GM19239 (cell line): ENCODE measurements around the gene DENND10.
"Not testable (repeated sequence)": the region's sequence is repeated elsewhere in the genome, so short reads cannot be mapped to it uniquely, and the experiment has no call there.

Source experiments
- DNase-seq: peaks from one replicate; pipeline ENCODE4 v3.0.0; 2011; ENCODE audit warnings: low spot score; ENCODE audit not compliant: insufficient read length
- FAIRE-seq: peaks from 2 replicates; lab custom pipeline; 2011; peaks lifted over from hg19 to GRCh38; lab: Jason Lieb, UNC

DENND10 gene

DNA sequence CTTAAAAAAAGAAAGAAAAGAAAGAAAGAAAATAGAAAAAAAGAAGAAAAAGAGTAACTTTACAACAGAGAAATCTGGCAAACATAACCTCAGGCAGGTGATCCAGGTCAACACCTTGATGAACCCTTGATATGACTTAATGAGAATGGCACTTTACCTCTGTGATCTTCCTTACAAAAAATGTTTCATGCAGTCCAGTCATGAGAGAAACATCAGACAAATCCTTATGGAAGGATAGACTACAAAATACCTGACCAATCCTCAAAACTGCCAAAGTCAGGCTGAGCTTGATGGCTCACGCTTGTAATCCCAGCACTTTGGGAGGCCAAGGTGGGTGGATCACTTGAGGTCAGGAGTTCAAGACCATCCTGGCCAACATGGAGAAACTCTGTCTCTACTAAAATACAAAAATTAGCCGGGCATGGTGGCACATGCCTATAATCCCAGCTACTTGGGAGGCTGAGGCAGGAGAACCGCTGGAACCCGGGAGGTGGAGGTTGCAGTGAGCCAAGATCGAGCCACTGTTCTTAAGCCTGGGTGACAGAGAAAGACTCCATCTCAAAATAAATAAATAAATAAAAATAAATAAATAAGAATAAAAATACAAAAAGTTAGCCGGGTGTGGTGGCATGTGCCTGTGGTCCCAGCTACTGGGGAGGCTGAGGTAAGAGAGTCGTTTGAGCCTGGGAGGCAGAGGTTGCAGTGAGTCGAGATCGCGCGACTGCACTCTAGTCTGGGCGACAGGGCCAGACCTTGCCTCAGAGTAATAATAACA is 7.1 kb upstream of the DENND10 start:
- DNase-seq, FAIRE-seq: not testable (repeated sequence)

DNA sequence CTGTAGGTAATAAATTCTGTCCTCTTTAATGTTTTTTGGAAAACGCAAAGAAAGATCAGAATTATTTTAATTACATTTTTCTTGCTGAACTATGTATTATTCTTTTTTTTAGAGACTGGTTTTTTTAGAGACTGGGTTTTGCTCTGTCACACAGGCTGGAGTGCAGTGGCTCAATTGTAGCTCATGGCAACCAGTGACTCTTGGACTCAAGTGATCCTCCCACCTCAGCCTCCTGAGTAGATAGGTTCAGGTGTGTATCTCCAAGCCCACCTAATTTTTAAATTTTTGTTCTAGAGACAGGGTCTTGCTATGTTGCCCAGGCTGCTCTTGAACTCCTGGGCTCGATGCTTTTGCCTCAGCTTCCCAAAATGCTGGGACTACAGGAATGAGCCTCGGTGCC is 5.3 kb upstream of the DENND10 start:
- no peak for FAIRE-seq

DNA sequence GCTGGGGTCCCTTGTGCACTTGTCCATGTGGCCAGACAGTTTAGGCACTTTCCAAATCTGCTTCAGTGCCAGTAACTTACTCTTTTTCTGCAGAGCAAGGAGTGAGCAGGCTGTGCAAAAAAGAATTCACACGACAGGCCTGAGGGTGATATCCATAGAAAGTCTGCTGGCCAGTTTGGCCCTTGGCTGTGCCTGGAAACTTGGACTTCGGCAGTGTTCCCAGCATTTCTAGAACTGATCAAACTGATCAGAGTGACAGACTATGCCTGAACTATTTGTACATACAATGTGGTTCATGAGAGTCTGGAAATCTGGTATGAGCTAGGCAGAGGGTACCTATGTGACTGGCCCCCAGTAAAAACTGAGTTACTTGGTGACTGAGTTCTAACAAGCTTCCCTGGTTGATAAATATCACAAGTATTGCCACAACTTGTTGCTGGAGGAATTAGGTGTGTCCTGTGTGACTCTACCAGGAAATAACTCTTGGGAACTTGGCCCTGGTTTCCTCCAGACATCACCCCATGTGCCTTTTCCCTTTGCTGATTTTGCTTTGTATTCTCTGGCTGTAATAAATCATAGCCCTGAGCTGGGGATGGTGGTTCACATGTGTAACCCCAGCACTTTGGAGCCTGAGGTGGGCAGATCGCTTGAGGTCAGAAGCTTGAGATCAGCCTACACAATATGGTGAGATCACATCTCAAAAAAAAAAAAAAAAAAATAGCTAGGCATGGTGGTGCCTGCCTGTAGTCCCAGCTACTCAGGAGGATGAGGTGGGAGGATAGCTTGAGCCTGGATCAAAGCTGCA is 3.3 kb upstream of the DENND10 start:
- FAIRE-seq: no peak
- DNase-seq: no peak

More for the DNA sequence above, 5.3 kb upstream of the DENND10 start:
- no peak for DNase-seq

DNA sequence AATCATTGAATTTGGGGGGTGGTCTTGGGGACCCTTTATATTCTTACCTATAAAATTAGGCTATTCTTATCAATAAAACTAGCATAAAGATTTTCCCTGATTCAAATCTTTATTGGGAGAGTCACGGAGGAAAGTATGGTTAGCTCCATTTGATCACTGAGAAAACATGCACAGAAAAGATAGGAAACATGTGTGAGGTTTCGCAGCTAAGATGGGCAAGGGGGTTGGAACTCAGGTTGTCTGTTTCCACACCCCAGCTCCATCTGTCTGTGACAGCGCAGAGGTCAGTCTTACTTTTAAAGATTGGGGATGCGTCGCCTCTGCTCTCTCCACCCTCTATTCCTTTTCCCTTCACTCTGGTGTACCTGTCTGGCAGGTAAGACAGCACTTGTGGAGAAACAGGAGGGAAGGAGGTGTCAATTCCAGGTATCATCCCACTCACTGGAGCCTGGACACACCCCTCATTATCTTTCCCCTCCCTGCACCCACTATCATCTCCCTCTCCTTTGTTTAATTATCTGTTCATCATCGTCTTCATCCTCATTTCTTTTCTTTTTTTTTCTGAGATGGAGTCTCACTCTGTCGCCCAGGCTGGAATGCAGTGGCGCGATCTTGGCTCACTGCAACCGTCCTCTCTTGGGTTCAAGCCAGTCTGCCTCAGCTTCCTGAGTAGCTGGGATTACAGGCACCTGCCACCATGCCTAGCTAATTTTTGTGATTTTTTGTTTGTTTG is 2.4 kb upstream of the DENND10 start:
- DNase-seq (no peak), FAIRE-seq (no peak)

DNA sequence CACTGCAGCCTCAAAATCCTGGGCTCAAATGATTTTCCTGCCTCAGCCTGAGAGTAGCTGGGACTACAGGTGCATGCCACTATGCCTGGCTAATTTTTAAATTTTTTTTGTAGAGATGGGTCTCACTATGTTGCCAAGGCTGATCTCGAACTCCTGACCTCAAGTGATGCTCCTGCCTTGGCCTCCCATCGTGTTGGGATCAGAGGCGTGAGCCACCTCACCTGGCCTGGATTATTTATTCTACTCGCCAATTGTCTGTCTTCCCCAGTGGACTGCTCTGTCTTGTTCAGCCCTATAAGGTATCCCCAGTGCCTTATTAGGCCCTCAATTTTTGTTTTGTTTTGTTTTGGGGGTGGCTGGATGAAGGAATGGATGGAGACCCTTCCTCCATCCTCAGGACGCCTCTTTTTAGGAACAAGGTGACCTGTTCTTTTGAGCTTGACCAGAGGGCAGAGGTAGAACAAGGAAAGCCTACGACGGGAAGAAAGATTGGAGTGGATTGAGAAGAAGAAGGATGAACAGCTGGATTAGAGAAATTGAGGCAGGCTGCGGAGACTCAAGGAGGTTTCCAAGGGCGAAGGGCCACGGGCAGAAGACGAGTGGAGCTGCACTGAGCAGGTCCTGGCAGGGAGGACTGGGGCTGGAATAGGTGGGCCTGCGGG is 541 bp upstream of the DENND10 start:
- FAIRE-seq (no peak), DNase-seq (no peak)

DNA sequence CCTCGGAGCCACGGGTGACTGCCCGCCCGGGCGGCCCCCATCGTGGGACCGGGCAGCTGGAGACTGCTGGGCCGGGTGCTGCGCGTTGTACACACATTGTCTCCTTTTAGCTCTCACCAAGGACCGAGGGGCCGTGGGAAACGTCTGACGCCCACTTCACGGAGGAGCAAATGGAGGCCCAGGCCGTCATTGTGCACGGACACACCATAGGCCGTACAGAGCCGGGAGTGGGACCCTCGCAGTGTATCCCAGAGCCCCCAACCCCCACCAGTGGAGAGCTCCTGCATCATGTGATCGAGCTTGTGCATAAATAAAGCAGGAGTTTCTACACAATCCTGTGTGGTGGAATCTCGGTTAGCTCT is 722 bp downstream of the DENND10 start:
- DNase-seq: no peak
- no peak for FAIRE-seq

DNA sequence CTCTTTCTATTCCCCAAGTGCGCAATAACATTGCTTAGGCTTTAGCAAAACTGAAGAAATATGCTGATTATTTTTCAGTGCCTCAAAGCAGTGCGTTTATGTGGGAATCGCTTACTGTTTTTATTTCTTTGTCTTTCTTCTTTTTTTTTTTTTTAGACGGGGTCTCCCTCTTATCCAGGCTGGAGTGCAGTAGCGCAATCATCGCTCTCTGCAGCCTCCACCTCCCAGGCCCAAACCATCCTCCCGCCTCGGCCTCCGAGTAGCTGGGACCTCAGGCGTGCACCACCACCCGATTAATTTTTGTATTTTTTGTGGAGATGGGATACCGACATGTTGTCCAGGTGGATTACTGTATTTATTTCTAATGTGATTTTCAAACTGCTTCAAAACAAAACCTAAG is 1.2 kb downstream of the DENND10 start:
- no peak for FAIRE-seq
- no peak for DNase-seq

DNA sequence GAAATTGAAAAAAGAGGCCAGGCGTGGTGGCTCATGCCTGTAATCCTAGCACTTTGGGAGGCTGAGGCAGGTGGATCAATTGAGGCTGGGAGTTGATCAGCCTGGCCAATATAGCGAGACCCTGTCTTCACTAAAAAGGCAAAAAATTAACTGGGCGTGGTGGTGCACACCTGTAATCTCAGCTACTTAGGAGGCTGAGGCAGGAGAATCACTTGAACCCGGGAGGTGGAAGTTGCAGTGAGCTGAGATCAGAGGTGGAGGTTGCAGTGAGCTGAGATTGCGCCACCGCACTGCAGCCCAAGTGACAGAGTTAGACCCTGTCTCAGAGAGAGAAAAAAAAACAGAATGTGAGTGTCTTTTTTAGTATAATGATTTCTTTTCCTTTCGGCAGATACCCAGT is 2.0 kb downstream of the DENND10 start:
- DNase-seq, FAIRE-seq: not testable (repeated sequence)

DNA sequence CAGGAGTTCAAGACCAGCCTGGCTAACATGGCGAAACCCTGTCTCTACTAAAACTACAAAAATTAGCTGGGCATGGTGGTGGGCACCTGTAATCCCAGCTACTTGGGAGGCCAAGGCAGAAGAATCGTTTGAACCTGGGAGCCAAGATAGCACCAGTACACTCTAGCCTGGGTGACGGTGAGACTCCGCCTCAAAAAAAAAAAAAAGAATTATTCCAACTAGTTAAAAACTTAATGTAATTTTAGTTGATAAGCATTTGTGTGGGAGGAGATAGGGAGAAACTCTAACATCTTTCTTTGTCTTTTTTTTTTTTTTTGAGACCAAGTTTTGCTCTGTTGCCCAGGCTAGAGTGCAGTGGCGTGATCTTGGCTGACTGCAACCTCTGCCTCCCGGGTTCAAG is 3.2 kb downstream of the DENND10 start:
- DNase-seq, FAIRE-seq: not testable (repeated sequence)

DNA sequence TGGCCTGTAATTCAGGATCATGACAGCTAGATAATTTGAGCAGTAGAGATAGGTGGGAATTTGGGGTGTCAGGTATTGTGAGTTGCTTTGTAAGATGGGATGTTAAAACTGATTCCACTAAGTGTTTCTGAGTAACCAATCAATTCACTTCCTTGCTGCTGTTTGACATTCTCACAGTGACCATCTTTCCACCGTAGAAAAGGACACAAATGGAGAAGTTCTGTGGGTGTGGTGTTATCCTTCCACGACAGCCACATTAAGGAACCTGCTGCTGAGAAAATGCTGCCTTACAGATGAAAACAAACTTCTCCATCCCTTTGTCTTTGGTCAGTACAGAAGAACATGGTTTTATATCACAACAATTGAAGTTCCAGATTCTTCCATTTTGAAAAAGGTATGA is 3.9 kb downstream of the DENND10 start:
- not testable (repeated sequence) for DNase-seq, FAIRE-seq

DNA sequence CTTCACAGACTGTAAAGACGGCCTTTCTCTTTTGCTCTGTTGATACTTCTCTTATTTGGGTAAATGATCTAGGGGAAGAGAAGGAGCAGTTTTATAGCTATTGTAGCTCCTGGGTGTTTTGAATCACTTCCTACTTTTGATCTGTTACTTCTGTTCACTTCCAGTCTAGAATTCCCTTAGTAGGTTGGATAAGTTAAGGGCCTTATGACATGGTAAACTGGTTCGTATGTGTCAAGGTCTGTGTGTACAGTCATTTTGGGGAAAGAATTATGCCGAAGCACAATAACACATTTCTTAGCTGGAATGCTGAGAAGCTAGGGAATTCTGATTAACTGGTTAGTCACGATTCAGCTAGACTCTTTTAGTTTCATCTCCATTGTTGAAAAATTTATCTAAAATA is 8.1 kb downstream of the DENND10 start:
- no peak for FAIRE-seq
- DNase-seq: no peak

DNA sequence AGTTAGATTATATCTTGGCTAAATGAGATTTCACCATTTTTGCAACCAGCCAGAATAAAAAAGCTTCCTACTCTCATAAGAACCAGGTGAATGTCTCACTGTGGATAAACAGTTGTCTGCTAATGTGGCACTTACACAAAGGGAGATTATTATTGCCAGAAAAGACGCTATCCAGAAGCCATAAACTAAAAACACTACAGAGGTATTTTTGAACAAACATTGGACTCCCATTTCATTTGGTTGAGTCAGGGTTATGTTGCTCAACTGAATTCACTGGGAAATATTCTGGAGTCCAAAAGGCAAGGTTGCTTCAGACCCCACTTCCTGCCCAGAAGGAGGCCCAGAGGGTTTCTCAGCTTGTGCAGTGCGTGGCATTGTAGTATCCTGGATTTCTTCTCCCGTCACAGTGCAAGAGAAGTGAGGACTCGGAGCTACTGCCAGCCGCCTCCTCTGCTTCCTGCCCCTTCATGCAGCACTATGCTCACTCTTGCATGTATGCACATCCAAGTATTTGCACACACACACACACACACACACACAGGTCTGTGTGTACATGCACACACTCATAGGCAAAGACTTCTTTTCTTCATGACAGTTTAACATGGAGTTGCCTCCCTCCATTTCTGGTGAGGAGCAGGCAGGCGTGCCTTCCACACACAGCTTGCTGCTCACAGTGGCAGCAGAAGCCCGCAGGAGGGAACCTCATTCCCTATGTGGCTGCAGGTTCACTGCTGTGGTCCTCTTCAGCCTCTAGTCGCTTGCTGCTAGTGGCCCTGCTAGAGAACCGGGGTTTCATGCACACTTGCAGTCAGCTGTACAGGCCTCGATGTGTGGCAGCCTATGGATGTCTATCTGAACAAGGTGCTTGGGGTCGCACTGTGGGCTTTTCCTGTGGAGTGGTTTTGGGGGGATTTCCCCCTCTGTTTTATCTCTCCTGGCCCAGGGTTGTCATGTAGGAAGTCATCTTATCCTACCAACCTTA is 10.1 kb downstream of the DENND10 start:
- DNase-seq: no peak
- no peak for FAIRE-seq

DNA sequence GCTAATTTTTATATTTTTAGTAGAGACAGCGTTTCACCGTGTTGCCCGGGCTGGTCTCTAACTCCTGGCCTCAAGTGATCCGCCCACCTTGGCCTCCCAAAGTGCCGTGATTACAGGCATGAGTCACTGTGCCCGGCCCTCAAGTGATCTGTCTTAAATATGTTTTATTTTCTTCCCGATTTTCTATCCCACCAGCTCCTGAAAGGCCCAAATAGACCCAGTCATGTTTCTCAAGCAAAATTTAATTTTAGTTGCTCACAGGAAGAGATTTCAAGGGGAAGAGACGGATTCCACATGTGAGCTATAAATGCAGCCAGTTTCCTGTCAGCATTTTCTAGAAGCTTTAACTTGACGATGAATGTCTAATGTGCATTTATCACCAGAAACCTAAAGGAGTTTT is 12.0 kb downstream of the DENND10 start:
- no peak for FAIRE-seq
- DNase-seq: no peak

DNA sequence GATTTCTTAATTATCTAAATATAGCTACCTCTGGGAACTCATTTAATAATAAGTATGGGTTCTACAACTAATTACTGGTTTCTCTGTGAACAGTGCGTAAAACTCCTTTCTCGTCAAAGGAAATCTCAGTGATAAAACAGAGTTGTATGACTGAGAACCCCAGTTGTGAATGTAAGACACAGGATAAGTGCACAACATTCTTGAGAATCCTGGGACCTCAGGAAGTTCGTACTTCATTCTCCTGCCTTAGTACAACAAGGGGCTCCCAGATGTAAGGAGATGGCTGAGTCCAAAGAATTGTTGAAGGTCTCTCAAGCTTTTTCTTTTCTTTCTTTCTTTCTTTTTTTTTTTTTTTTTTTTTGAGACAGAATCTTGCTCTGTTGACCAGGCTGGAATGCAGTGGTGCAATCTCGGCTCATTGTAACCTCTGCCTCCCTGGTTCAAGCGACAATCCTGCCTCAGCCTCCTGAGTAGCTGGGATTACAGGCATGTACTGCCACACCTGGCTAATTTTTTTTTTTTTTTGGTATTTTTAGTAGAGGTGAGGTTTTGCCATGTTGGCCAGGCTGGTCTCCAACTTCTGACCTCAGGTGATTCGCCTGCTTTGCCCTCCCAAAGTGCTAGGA is 12.5 kb downstream of the DENND10 start:
- no peak for FAIRE-seq

DNA sequence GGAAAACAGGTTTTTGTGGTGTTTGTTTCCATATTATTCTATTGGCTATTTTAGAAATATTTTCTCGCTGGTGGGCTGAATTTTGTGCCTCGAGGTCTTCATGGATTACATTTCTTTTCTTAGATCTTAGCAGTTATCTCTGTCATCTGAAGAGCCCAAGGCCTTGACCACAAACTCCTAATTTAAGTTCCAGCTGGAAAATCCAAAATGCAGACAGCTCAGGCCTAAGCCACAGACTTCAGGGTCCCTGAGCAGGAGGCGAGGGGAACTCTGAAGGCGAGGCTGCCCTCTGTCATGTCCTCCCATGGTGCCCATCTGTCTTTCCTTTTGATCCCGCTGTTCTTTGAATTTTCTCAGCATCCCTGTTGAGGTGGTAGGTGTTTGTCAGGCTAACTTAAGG is 14.3 kb downstream of the DENND10 start:
- DNase-seq (no peak), FAIRE-seq (no peak)

More for the DNA sequence above, 12.5 kb downstream of the DENND10 start:
- DNase-seq: no peak

DNA sequence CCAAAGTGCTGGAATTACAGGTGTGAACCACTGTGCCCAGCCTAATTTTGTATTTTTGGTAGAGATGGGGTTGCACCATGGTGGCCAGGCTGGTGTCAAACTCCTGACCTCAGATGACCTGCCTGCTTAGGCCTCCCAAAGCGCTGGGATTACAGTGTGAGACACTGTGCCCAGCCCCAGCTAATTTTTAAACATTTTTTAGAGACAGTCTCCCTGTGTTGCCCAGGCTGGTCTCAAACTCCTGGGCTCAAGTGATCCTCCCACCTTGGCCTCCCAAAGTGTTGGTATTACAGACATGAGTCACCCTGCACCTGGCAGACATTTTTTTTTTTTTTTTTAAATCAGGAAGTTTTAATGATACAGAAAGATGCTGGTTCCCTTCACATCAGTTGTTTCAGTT is 15.5 kb downstream of the DENND10 start:
- DNase-seq (no peak), FAIRE-seq (no peak)

DNA sequence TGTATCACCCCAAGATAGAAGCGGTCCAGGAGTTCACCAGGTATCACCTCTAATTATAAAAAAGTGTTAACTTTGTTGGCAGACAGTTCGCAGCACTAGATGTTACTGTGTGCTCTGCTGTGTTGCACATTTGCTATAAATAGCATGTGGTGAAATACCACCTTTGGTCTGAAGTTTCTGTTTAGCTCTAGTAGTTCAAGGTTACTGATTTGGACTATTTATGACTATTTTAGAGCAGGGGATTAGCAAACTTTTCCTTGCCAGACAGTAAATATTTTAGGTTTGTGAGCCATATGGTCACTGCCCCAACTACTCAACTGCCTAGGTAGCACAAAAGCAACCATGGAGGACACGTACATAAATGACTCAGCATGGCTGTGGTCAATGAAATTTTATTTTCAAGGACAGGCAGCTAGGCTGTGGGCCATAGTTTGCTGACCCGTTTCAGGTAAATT is 16.5 kb downstream of the DENND10 start:
- FAIRE-seq: peak; percentile 98
- DNase-seq: no peak

DNA sequence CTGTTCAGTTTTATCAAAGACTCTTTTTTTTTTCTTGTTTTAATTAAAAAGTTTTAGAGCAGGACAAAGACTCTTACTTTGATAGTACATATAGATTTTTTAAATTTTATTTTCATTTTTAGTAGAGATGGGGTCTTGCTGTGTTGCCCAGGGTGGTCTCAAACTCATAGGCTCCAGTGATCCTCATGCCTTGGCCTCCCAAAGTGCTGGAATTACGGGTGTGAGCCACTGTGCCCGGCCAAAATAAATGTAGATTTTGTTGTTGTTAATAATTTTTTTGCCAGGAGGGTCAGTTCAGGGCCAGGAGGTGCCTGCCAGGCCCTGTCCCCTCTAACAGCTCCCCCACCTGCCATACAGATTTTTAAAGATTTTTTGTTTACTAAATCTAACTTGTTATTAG is 17.0 kb downstream of the DENND10 start:
- FAIRE-seq: peak; percentile 23
- DNase-seq: no peak

DNA sequence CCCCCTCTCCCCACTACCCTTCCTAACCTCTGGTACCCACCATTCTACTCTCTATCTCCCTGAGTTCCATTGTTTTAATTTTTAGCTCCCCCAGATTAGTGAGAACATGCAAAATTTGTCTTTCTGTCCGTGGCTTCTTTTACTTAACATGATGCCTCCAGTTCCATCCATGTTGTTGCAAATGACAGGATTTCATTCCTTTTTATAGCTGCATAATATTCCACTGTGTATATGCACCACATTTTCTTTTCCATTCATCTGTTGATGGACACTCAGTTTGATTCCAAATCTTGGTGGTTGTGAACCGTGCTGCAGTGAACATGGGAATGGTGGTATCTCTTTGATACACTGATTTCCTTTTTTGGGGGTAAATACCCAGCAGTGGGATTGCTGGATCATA is 22.0 kb downstream of the DENND10 start:
- FAIRE-seq: no peak

More for the DNA sequence above, 22.0 kb downstream of the DENND10 start:
- no peak for DNase-seq
